GF-D8 (cell line): ENCODE measurements around the gene ANTXR1.
"Not testable (repeated sequence)": the region's sequence is repeated elsewhere in the genome, so short reads cannot be mapped to it uniquely, and the experiment has no call there.

Experiments
- DNase-seq: peaks from one replicate; lab custom pipeline; 2025; lab: John Stamatoyannopoulos, UW

The ANTXR1 gene

DNA sequence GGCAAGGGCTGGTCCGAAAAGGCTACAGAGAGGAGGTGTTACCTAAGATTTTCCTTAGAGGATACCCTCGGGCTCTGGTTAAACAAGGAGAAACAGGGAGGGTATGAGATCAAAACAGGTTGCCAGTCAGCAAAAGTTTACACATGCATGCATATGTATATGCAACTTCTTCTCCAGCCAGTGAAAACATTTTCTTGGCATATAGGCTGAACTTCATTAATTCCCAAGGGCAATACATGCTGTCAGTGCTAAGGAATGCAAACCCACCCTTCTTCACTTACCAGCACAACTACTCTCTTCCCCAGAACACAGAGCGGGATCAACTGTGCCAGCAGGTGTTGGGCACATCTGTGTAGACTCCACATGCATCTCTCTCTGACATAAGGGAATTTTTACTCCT is 198.1 kb downstream of the ANTXR1 start:
- no peak for DNase-seq

DNA sequence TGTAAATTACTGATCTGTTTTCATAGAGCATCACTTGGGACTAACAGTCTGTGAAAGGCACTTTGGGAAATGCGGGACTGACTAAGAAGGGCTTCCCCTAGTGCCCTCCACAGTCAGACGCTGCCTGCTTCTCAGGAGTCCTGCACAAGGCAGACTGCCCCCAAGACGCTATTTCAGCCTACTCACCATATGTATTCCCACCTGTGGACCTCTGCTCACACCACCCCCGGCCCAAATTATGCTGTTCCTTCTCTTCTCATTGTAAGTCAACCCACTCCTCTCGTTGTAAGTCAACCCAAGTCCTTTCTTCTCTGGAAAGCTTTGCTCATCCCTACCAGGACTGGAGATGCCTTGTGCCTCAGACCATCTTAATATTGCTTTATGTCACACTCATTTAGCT is 198.7 kb downstream of the ANTXR1 start:
- no peak for DNase-seq

DNA sequence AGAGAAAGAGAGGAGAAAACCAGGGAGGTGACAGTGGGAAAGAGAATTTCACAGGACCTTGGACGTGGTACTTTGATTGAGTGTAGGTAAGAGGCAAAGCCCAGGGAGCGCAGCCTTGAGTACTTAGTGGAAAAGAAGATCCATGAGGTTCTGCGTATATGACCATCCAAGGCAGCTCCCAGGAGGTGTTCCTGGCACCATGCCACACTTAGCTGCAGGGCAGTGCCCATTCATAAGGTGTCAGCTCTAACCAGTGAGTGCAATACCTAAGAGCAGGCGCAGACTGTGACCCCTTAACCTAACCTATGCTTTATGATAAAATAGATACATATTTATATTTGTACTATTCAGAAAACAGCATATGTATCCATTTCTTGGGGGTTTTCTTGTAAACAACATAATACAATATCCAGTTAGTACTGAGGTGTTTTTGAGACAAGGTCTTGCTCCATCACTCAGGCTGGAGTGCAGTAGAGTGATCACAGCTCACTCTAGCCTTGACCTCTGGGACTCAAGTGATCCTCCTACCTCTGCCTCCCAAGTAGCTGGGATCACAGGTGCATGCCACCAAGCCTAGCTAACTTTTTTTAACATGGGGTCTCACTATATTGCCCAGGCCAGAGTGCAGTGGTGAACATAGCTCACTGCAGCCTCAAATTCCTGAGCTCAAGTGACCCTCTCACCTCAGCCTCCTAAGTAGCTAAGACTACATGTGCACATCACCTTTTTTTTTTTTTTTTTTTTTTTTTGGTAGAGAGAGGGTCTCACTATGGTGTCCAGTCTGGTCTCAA is 199.5 kb downstream of the ANTXR1 start:
- DNase-seq = no peak

DNA sequence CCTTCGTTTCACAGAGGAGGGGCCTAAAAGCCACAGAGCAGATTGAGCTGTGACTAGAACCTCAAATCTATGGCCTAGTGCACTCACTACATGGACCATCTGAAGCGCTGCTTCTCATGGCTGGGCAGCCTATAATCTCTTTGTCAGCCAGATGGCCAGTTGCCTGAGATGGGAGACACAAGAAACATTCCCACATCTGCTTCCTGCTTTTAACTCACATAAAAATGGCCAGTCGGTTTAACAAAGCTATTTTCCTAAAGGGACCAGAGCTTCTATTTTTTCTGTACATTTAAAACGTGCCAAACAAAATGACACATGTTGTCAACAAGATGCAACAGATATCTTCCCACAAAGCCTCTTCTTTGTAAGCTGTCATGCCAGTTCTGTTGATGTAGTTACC is 200.2 kb downstream of the ANTXR1 start:
- no peak for DNase-seq

DNA sequence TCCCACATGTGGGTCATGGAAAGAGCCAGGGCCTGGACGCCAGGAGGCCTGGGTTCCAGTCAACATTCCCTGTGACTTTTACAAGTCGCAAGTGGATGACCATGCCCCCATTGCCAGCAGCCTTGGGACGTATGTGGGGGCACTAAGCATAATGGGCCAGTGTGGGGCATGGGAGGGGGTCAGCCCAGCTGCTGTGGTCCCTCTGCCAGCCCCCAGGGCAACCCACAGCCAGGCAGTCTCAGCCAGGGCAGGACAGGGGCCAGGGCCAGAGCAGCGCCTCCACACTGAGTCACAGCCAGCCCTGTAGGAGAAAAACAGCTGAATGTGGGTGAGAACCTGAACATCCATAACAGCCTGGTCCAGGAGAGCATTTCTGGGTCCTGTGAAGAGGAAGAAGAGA is 200.8 kb downstream of the ANTXR1 start:
- no peak for DNase-seq

DNA sequence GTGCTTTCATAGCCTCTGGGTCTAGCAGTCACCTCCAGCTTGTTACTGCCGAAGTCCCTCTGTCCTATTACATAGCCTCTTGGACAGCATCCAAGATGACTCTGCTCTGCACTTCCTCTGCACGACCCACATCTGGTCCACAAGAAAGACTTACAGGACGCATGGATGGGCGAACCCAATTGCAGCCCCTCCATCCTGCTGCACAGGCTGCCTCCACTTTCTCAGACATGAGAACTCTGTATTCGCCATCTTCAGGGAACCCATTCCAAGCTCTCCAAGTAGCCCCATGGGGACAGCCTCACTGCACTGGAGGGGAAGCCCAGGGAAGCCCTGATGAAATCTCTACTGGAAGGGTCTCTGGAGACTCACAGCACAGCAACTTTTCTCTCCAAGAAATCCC is 201.9 kb downstream of the ANTXR1 start:
- DNase-seq = no peak

DNA sequence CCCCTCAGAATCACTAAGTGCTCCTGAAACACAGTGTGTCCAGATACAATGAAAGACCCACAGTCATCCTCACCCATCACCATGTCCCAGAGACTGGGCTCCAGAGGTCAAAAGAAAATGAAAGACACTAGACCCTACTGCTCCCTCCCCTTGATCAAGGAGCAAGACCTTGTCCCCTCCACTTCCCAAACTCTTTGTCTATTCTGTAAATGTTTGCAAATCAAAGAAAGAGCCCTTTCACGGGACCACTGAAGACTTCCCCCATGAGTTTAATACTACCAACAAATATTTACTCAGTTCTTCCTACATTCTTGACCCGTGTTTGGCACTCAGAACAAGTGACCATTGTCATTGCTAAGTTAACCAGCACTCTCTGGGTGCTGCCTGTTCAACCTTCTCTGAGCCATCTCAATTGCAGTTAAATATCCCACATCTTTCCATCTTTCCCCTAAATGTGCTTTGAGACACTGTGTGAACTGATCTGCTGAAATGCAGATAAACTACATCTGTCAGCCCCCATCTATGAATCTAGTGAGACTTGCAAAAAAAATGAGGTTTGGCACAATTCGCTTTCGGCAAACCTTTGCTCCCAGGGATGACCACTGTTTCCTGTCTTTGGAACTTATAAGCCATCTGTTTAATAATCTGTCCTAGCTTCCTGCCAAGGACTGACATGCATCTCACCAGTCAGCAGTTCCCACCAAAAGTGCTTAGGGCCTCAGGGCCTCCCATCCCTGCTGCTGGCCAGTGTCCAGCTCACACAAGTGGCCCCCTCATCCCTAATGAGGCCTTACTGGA is 203.8 kb downstream of the ANTXR1 start:
- DNase-seq = no peak

DNA sequence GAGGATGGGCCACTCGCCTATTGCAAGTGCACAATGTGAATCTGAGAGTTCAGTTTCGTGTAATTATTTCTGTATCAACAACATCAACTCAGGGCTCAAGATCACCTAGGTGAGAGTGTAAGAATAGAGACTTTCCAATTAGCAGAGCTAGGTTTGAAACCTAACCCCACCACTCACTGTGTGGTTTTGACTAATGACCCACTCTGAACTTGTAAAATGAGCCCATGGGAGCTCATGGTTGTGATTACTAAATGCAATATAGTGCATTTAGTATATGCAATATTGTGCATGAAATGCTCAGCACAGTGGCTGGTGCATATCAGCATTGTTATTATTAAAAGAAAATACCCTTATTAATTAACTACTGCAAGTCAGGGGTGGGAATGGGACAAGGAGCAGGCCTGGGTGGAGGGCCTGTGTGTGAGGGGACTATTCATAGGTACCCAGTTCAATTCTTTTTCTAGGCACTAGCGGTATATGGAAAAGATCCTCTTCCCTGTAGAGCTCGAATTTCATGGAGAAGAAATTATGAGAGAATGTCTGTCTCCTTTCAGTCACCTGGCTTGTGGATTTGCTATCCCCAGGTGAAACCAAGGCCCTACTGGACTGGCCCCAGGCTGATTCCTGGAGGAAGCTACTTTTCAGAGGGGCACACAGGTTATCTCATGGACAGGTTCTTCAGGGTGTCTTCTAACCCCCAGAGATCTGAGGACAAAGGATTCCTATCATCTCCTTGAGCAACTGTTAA is 204.5 kb downstream of the ANTXR1 start:
- no peak for DNase-seq

DNA sequence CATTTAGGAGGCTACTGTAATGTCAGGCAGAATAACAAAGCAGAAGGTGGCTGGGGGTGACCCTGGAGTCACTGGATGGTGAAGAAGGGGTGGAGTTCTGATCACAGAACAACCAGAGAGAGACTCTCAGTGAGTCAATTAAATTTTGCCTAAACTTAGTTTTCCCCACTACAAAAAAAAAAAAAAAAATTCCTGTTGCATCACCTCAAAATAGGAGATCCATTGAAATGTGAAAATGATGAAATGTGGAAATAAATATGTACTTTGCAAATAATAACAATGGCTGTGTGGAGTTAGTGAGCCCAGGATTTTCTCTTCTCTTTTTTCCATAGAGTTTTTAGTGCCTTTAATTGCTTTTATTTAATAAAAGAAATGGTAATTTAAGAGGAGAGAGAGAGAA is 208.5 kb downstream of the ANTXR1 start:
- DNase-seq = no peak

DNA sequence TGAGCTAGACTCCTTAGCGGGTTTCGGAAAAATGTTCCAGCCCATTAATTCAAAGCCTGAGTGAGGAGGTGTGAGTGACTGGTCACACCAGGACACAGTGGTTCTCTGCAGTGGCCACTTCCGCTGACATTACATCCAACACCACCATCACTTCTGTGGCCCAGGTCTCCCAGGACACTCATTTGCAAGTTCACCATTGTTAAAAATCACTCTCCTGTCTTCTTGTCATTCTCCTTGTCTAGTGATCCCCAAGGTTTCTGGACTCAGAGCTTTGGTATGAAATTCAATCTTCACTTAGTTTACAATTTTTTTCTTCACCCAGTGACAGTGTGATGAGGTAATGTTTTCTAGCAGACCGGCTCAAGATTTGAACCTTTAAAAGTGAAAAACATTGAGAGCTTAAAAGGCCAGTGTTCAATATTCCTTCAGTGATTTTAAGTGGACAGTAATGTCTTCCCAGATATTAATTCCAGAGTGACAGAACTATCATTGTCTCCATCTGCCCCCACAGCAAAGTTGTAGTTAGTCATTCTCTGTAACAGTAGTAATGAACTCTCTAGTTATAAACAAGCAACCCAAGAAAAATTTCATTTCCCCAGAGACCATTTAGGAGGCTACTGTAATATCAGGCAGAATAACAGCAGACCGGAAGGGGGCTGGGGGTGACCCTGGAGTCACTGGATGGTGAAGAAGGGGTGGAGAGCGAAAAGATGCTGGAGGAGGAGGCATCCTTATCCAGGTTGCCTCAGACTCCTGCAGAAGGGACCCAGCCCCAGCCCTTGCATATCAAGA is 209.2 kb downstream of the ANTXR1 start:
- DNase-seq = no peak

DNA sequence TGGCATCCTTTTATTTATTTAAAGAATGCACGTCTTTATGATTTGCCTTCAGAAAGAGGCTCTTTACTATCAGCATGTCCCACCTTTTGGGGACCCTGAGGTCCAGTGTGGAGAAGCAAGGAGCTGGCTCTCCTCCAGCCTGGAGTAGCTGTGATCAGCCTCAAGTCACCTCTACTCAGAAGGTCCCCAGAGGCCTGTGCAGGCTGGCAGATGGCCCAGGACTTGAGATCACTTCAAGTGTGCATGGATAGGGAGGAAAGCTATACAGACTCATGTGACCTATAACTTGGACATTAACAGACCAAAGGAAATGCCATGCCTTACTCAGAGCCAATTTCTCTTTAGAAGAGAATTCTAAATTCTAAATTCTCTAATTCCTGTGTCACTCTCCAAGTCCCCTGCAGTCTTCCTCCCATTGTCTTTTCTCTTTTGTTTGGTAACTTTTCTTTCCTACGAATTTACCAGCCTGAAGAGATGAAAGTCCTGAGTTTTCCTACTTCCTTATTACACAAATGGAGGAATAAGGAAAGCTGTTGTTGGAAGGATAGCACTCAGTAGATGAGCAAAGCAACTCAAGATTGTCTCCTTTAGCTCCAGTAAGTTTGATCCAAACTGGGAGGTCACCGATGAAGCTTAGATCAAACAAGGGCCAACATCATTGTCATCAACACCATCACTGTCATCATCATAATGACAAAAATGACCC is 210.1 kb downstream of the ANTXR1 start:
- no peak for DNase-seq

DNA sequence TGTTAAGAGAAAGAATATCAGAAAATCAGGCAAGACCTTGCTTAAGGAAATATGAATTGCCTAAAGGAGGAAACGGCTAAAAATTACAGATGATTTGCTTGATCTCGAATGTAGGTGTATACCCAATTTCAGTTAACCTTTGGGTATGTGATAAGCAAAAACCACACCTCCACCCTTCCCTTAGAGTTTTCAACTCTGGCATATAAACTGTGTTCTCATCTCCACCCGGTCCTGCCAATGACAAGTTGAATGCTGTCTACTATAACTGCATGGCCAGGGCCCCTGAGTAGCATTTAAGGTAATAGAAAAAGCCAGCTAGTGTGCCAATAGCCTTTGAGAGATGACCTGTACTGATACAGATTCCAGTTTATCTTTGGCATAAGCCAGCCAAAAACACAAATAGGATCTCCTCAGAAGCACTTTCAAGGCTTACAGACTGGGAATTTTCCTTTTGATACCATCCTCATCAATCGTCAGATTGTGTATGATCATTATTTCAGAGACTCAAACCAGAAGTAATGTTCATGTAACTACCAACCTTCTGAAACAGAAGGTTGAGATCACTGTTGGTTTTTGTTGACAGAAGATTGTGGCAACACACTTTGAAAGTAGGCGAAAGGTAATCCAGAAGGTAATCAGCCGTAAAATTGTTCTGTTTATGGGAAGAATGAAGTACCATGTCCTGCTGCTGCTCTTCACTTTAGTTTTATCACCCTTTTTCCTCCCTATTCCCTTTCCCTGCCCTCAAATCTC is 211.0 kb downstream of the ANTXR1 start:
- DNase-seq = no peak

DNA sequence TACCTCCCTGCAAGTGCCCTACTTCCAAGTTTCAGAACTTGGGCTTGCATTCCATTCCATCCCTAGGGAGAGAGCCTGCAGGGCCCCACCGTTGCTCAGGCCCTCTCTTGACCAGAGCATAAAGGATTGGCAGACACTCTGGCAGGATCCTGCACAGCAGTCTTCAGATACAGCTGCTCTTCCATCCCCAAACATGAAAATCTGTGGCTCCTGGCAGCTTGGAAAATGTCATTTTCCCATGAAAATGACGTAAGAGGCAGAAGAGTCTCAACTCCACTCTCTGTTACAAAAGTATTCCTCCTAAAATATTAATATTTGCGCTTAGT is 211.5 kb downstream of the ANTXR1 start:
- DNase-seq = no peak

DNA sequence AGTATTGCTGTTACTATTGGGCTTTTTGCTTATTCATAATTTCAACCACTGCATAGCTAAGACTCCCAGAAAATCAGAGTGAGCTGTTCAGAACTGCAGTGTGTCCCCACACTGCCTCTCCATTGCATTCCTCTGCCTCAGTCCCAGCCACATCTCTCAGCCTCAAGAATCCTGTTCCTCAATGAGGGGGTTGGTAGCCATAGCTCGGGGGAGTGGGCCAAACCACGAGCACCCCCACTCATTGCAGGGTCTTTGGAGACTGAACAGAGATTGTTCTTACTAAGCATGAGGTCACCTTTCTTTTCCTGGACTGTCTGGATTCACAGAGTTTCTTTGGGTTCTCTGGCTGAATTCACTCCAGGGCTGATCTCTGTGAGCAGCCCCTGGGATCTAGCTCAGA is 213.0 kb downstream of the ANTXR1 start:
- no peak for DNase-seq

DNA sequence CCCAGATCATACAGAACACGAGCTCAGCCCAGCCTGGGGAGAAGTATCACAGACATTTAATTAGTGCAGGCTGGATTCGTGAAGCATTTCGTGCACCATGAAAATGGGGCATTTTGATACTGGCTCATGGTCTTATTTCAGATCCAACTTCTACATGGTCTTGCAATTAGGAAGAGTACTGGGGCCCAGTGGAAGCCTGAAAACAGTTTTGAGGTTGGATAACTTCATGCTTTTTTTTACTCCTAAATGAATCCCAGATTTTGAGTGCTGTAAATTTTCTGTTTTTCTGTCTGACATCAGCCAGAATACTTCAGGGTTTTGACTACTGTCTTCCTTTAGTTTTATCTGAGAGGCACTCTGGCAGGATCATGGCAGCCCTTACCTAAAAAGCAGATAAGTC is 213.9 kb downstream of the ANTXR1 start:
- no peak for DNase-seq

DNA sequence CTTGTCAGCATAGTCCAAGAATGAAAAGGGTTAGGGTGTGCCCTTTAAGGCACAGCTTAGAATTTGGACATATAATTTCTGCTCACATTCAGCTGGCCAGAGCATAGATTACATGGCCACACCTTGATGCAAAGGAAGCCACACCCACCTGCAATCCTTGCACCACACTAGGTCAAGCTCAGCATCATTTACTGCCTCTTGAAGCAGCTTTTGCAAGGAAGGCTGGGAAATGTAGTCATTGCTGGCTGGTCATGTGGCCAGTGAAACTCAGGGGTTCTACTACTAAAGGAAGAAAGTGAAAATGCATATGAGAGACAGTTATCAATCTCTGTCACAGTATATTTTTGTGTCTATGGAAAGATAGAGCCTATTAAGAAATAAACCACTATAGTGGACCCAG is 214.7 kb downstream of the ANTXR1 start:
- no peak for DNase-seq

DNA sequence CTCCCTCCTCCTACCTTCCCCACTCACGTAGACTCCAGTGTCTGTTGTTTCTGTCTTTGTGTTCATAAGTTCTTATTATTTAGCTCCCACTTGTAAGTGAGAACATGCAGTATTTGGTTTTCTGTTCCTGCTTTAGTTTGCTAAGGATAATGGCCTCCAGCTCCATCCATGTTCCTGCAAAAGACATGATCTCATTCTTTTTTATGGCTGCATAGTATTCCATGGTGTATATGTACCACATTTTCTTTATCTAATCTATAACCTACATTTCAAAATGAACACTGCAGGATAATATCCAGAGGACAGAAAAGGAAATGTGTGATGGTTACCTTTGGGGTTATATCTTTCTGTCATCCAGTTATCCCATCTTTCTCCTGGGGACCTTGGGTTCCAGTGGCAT is 218.0 kb downstream of the ANTXR1 start:
- DNase-seq = not testable (repeated sequence)

DNA sequence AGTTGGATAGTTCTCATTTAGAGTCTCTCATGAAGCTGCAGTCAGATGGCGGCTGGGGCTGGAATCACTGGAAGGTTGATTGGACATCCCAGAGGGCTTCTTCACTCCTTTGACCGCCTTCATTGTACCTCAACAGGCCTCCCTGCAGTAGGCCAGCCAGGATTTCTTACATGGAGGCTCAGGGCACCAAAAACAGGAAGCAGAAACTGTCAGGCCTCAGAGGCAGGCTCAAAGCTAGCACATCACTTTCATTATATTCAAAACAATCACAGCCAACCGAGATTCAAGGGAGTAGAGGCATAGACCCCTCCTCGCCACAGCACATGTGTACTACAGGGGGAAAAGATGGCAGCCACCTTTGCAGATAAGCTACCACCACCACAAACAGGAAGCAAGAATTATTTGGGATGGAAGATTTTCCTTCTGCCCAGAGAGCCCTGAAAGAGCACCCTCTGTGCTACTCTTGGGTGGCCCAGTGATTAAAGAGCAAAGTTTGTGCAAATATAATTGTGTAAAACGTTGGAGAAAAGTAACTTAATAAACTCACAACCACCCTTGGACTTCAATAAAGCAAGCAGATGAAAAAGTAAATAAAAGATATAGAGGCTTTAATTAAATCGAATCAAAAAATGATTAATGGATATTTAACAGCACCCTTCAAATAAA is 218.8 kb downstream of the ANTXR1 start:
- DNase-seq = no peak

DNA sequence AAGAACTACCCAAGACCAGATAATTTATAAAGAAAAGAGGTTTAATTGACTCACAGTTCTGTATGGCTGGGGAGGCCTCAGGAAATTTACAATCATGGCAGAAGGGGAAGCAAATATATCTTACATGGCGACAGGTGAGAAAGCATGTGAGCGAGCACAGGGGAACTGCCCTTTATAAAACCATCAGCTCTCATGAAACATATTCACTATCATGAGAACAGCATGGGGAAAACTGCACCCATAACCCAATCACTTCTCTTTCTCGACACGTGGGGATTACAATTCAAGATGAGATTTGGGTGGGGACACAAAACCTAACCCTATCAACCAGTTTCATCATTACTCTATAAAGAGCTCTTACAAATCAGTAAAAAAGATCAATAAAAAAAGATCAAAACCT is 222.9 kb downstream of the ANTXR1 start:
- DNase-seq = not testable (repeated sequence)

DNA sequence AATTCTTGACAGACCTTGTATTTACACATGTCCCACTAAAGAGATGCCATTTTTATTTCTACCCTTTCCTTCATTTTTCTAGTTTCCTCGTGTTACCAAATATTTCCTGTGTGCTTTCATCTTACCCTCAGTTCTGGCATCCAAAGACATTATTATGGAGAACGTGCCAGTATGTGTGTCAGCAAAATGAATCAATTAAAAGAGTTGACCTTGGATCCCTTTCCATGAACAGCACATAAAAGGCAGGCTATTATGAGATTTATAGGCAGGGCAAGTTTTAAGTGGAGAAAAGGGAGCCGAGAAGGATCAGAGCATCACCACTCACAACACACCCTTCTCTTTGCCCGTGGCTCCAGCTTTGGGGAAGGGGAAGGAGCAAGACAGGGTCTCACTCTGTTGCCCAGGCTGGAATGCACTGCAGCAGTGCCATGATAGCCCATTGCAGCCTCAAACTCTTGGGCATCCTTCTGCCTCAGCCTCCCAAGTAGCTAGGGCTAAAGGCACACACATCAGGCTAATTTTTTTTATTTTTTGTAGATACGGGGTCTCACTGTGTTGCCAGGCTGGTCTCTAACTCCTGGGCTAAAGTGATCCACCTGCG is 224.2 kb downstream of the ANTXR1 start:
- no peak for DNase-seq
